ENCODE measurements around the gene ZNF653.

Gene ZNF653

GRCh38 chr19:11506101-11506555 is 489 bp upstream of the ZNF653 start:
- Mint-ChIP-seq H3K36me3 (ENCODE audit: insufficient read depth) (peaks cover 21% of the 10 kb centered on the region), H3K27ac (ENCODE audit: low read depth) (peak overlapping the region; percentile 97), H3K9me3 (no peaks in the 10 kb centered on the region), H3K4me3 (peak overlapping the region; percentile 88), H3K4me1 (peaks cover 29% of the 10 kb centered on the region), H3K27me3 (no peaks in the 10 kb centered on the region)
- DNase-seq (ENCODE audit: low spot score in 2 of 2) (no peak), ATAC-seq (replicated peaks; ENCODE audit: extremely low read depth, poor library complexity, severe bottlenecking) (peak; percentile 3)

DNA sequence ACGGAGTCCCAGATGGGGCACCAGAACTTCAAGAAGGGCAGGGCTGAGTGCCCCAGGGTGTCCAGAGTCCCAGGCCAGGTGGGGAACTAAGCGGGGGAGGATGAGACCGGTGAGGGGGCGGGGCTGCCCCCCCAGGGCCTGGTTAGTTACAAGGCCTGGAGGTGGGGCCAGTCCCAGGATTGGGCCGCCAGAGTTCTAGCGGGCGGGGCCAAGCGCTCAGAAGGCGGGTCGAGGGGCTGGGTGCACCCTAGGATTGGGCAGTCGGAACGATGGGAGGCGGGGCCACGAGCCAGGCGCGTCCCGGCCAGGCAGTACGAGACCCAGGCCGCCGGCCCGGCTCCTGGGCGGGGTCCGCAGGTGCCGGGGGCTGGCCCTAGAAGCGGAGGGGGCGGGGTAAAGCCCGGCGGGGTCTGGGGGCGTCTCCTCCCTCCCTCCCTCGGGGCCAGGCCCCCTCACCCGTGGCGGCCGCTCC is 571 bp downstream of the ZNF653 start:
- Mint-ChIP-seq H3K36me3 (ENCODE audit: insufficient read depth) (peaks cover 20% of the 10 kb centered on the region), H3K4me1 (peaks cover 36% of the 10 kb centered on the region), H3K27ac (ENCODE audit: low read depth) (peak overlapping the region; percentile 97), H3K27me3 (no peaks in the 10 kb centered on the region), H3K9me3 (no peaks in the 10 kb centered on the region), H3K4me3 (peak overlapping the region; percentile 88)
- peak; percentile 95 for DNase-seq (ENCODE audit: low spot score in 2 of 2)
- peak; percentile 95 for ATAC-seq (replicated peaks; ENCODE audit: extremely low read depth, poor library complexity, severe bottlenecking)

DNA sequence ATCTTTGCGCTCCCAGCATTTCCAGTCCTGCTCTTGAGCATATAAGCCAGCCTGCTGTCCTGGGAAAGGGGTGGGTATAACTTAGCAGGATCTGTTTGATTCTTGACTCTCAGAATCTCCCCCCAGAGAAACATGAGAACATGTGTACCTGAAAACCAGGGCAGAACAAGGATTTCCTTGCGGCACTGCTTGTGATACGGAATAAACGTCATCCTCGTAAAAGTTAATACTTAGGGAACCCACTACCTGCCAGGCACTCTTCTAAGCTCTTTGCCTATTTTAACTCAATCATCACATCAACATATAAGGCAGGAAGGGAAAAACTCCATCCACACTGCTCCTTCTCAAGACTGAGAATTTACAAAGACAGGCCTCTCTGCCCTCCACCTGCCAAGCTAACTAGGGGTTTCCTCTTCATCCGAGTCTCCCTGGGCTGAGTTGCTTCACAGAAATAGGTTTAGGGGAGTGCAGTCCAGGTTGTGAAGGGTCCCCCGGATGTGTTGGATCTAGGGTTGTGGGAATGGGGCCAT is 1.1 kb downstream of the ZNF653 start:
- Mint-ChIP-seq H3K9me3 (no peaks in the 10 kb centered on the region), H3K27ac (ENCODE audit: low read depth) (peak overlapping the region; percentile 97), H3K4me1 (peaks cover 41% of the 10 kb centered on the region), H3K4me3 (peak overlapping the region; percentile 88), H3K36me3 (ENCODE audit: insufficient read depth) (peaks cover 20% of the 10 kb centered on the region), H3K27me3 (no peaks in the 10 kb centered on the region)
- ATAC-seq (replicated peaks; ENCODE audit: extremely low read depth, poor library complexity, severe bottlenecking) (no peak), DNase-seq (ENCODE audit: low spot score in 2 of 2) (no peak)

GRCh38 chr19:11499890-11500420 is 5.7 kb downstream of the ZNF653 start:
- H3K9me3 Mint-ChIP-seq = no peaks in the 10 kb centered on the region
- H3K4me1 Mint-ChIP-seq = peaks cover 32% of the 10 kb centered on the region
- peak overlapping the region; percentile 60 for H3K27ac Mint-ChIP-seq (ENCODE audit: low read depth)
- H3K36me3 Mint-ChIP-seq (ENCODE audit: insufficient read depth) = peaks cover 7% of the 10 kb centered on the region
- H3K27me3 Mint-ChIP-seq = no peaks in the 10 kb centered on the region
- ATAC-seq (replicated peaks; ENCODE audit: extremely low read depth, poor library complexity, severe bottlenecking) (no peak), DNase-seq (ENCODE audit: low spot score in 2 of 2) (no peak)
- H3K4me3 Mint-ChIP-seq = no peak overlapping the region

- peak overlapping the region; percentile 60 for H3K27ac Mint-ChIP-seq (ENCODE audit: low read depth)
- H3K4me3 Mint-ChIP-seq = no peak overlapping the region
- H3K36me3 Mint-ChIP-seq (ENCODE audit: insufficient read depth) = peaks cover 3% of the 10 kb centered on the region
- H3K9me3 Mint-ChIP-seq = no peaks in the 10 kb centered on the region
- no peaks in the 10 kb centered on the region for H3K27me3 Mint-ChIP-seq
- DNase-seq (ENCODE audit: low spot score in 2 of 2) (no peak), ATAC-seq (replicated peaks; ENCODE audit: extremely low read depth, poor library complexity, severe bottlenecking) (no peak)
- H3K4me1 Mint-ChIP-seq = peaks cover 25% of the 10 kb centered on the region
Observed at GRCh38 chr19:11499220-11499726, 6.4 kb downstream of the ZNF653 start.

- DNase-seq (ENCODE audit: low spot score in 2 of 2) (peak; percentile 27 to 38), ATAC-seq (replicated peaks; ENCODE audit: extremely low read depth, poor library complexity, severe bottlenecking) (peak; percentile 43)
- H3K9me3 Mint-ChIP-seq = no peaks in the 10 kb centered on the region
- H3K27ac Mint-ChIP-seq (ENCODE audit: low read depth) = no peak overlapping the region
- H3K4me3 Mint-ChIP-seq = no peak overlapping the region
- peaks cover 6% of the 10 kb centered on the region for H3K36me3 Mint-ChIP-seq (ENCODE audit: insufficient read depth)
- no peaks in the 10 kb centered on the region for H3K27me3 Mint-ChIP-seq
- peaks cover 18% of the 10 kb centered on the region for H3K4me1 Mint-ChIP-seq
Observed at GRCh38 chr19:11496391-11497163, 9.1 kb downstream of the ZNF653 start.

DNA sequence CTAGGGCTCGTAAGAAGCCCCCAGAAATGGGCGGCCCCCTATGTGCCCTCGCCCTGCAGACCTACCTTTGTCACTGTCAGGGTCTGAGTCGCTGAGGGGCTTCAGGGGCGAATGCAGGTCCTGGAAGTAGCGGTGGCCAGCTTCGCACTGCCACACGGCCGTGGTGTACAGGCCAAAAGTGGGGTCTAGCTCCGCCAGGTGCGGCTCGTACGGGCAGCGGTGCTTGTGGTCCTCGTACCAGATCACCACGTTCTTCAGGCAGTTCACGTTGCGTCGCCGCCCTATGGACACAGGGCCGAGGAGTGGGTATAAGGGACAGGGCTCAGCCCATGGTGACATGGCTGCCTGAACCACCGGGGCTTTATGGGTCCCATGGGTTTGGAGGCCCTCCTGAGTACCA is 9.8 kb downstream of the ZNF653 start:
- no peaks in the 10 kb centered on the region for H3K27me3 Mint-ChIP-seq
- H3K4me1 Mint-ChIP-seq = peaks cover 17% of the 10 kb centered on the region
- no peak overlapping the region for H3K27ac Mint-ChIP-seq (ENCODE audit: low read depth)
- peaks cover 6% of the 10 kb centered on the region for H3K36me3 Mint-ChIP-seq (ENCODE audit: insufficient read depth)
- no peak overlapping the region for H3K4me3 Mint-ChIP-seq
- H3K9me3 Mint-ChIP-seq = no peaks in the 10 kb centered on the region
- ATAC-seq (replicated peaks; ENCODE audit: extremely low read depth, poor library complexity, severe bottlenecking) (no peak), DNase-seq (ENCODE audit: low spot score in 2 of 2) (no peak)

DNA sequence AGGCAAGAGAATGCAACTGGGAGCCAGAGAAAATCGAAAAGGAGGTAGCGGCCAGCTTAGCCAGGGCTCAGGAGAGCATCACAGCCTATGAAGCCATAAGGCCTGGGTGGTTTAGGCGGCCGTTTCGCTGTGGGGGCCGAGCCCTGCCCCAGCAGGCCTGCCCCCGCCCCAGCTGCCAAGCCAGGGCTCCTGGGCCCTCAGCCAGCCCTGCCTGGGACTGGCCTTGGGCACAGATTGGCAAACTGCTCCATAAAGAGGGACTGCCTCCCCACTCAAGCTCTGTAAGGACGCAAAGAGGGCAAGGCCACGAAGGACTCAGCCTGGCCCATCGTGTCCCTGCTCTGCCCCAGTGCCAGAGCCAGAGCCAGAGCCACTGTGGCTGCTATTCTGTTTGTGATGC is 10.2 kb downstream of the ZNF653 start:
- H3K4me1 Mint-ChIP-seq = peaks cover 14% of the 10 kb centered on the region
- DNase-seq (ENCODE audit: low spot score in 2 of 2) (no peak), ATAC-seq (replicated peaks; ENCODE audit: extremely low read depth, poor library complexity, severe bottlenecking) (no peak)
- no peaks in the 10 kb centered on the region for H3K27me3 Mint-ChIP-seq
- H3K4me3 Mint-ChIP-seq = no peak overlapping the region
- H3K9me3 Mint-ChIP-seq = no peaks in the 10 kb centered on the region
- no peak overlapping the region for H3K27ac Mint-ChIP-seq (ENCODE audit: low read depth)
- H3K36me3 Mint-ChIP-seq (ENCODE audit: insufficient read depth) = peaks cover 4% of the 10 kb centered on the region

DNA sequence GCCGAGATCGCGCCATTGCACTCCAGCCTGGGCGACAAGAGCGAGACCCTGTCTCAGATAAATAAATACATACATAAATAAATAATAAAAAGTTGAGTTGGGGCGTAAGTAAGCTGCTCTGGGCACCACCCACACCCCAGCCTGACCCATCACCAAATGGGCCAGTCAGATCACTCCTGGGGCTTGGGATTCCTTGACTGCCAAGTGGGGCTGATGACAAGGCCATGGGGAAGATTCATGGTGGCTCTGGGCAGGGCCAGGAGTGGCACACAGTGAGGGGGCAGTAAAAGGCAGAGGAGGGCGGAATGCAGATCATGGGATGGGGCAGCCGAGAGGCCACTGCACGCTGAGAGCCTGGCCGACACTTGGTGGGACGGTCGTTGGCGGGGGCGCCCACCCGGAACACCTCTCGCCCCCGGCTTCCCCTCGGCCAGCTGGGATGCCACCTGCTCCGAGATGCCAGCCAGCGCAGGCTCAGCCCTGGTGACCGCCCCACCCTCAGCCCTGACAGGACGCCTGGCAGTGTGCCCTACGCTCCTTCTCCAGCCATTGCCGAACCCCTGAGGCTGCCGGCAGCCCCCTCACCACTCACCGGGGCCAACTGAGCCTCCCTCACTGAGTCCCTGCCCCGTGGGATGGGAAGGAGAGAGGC is 10.9 kb downstream of the ZNF653 start:
- no peak for DNase-seq (ENCODE audit: low spot score in 2 of 2)
- Mint-ChIP-seq H3K4me1 (peaks cover 8% of the 10 kb centered on the region), H3K9me3 (no peaks in the 10 kb centered on the region), H3K27ac (ENCODE audit: low read depth) (no peak overlapping the region), H3K36me3 (ENCODE audit: insufficient read depth) (peaks cover 4% of the 10 kb centered on the region), H3K4me3 (no peak overlapping the region), H3K27me3 (no peaks in the 10 kb centered on the region)
- ATAC-seq (replicated peaks; ENCODE audit: extremely low read depth, poor library complexity, severe bottlenecking) = no peak

GRCh38 chr19:11489378-11489777 is 16.3 kb downstream of the ZNF653 start:
- no peak overlapping the region for H3K4me3 Mint-ChIP-seq
- H3K27ac Mint-ChIP-seq (ENCODE audit: low read depth) = no peak overlapping the region
- H3K4me1 Mint-ChIP-seq = no peaks in the 10 kb centered on the region
- H3K36me3 Mint-ChIP-seq (ENCODE audit: insufficient read depth) = peaks cover 7% of the 10 kb centered on the region
- H3K9me3 Mint-ChIP-seq = no peaks in the 10 kb centered on the region
- no peak for ATAC-seq (replicated peaks; ENCODE audit: extremely low read depth, poor library complexity, severe bottlenecking)
- DNase-seq (ENCODE audit: low spot score in 2 of 2) = no peak
- no peaks in the 10 kb centered on the region for H3K27me3 Mint-ChIP-seq

DNA sequence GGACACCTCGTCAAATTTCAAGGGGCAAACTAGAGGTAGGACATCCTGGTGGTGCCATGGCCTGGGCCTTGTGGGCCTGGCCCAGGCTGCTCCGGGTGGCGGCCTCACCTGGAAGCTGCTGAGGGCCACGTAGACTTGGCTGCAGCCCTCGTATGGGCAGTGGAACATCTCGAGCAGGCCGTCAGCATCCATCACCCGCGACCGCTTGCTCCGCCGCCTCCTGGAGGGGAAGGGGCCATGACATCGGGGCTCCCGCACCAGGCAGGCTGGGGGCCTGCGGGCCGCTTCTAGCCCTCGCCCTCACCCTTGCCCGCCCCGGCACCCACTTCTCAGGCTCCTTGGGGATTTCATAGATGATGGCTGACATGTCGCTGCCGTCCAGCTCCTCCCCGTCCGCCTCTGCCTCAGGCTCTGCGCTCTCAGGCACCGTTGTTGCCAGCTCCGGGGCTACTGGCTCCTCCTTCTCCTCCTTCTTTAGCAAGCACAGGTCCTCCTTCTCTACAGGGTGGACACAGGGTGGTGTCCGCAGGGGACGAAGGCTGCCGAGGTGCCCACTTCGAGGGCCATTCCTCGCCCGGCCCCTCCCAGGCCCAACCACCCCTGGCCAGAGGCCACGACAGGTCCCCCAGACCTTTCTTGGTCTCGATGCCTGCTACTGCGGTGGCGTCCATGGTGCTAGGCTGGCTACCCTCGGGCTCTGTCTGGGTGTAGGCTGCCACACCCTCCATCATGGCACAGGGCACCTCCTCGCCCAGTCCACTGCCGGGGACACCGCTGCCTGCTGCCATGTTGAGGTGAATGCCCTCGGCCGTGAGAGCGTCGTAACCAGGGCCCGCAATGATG is 18.8 kb downstream of the ZNF653 start:
- H3K27ac Mint-ChIP-seq (ENCODE audit: low read depth) = no peak overlapping the region
- peaks cover 13% of the 10 kb centered on the region for H3K4me1 Mint-ChIP-seq
- ATAC-seq (replicated peaks; ENCODE audit: extremely low read depth, poor library complexity, severe bottlenecking) (no peak), DNase-seq (ENCODE audit: low spot score in 2 of 2) (no peak)
- no peaks in the 10 kb centered on the region for H3K9me3 Mint-ChIP-seq
- H3K36me3 Mint-ChIP-seq (ENCODE audit: insufficient read depth) = peaks cover 13% of the 10 kb centered on the region
- no peak overlapping the region for H3K4me3 Mint-ChIP-seq
- peaks cover 10% of the 10 kb centered on the region for H3K27me3 Mint-ChIP-seq
